ENCODE data around the gene MRPL4.

MRPL4 gene

DNA sequence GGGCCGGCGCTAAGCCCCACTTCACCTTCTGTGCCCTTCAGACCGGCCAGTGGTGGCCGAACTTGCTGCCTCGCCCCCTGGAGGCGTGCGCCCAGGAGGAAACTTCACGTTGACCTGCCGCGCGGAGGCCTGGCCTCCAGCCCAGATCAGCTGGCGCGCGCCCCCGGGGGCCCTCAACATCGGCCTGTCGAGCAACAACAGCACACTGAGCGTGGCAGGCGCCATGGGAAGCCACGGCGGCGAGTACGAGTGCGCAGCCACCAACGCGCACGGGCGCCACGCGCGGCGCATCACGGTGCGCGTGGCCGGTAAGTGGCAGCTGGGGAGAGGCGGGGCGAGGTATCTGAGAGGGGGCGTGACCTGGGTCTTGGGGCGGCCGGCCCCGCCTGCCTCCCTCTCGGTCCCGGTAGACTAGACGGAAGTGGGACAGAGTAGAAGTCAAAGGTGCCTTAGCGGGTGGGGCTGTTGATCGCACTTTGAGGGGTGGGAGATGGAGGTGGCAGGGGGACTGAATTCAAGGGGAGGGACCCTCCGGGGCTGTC is 43.4 kb downstream of the MRPL4 start:
- no peak overlapping the region for H3K4me3 ChIP-seq (ENCODE audit: low read depth, low read length)
- DNase-seq (ENCODE audit: low read depth, low spot score), result no peak
- TF ChIP-seq, protein P1, sequence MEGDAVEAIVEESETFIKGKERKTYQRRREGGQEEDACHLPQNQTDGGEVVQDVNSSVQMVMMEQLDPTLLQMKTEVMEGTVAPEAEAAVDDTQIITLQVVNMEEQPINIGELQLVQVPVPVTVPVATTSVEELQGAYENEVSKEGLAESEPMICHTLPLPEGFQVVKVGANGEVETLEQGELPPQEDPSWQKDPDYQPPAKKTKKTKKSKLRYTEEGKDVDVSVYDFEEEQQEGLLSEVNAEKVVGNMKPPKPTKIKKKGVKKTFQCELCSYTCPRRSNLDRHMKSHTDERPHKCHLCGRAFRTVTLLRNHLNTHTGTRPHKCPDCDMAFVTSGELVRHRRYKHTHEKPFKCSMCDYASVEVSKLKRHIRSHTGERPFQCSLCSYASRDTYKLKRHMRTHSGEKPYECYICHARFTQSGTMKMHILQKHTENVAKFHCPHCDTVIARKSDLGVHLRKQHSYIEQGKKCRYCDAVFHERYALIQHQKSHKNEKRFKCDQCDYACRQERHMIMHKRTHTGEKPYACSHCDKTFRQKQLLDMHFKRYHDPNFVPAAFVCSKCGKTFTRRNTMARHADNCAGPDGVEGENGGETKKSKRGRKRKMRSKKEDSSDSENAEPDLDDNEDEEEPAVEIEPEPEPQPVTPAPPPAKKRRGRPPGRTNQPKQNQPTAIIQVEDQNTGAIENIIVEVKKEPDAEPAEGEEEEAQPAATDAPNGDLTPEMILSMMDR (IDR thresholded peaks at IDR 0.05; ENCODE audit: low read depth, low read length), result peak; percentile 7

DNA sequence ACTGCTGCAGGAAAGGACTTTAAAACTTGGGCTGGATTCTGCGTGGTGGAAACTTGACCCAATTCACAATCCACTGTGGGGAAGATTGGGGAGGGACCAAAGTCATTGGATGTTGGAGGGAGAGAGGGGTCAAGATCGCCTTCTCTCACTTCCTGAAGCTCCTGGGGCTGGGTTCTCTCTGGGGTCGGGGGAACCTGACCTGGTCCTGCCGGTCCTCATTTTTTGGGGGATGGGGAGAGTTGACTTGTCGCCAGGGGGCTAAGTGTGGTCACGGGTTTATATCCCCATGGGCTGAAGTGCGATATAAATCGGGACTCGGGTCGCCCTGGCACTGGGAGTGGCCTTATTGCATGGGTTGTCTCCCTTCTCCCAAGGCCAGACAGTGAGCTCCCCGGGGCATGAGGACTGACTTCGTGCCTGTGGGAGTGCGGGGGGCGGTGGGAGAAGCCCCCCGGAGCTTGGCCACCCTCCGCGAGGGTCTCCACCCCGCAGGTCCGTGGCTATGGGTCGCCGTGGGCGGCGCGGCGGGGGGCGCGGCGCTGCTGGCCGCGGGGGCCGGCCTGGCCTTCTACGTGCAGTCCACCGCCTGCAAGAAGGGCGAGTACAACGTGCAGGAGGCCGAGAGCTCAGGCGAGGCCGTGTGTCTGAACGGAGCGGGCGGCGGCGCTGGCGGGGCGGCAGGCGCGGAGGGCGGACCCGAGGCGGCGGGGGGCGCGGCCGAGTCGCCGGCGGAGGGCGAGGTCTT is 44.0 kb downstream of the MRPL4 start:
- no peak for DNase-seq (ENCODE audit: low read depth, low spot score)
- no peak overlapping the region for H3K4me3 ChIP-seq (ENCODE audit: low read depth, low read length)
- in situ Hi-C loops (cut with HindIII; ENCODE audit: low sequenced_read_pairs), result no loop called here
- TF ChIP-seq, protein P1 (IDR thresholded peaks at IDR 0.05; ENCODE audit: low read depth, low read length), result no peak

More for the DNA sequence above, 43.4 kb downstream of the MRPL4 start:
- in situ Hi-C loops (cut with HindIII; ENCODE audit: low sequenced_read_pairs), result no loop called here

DNA sequence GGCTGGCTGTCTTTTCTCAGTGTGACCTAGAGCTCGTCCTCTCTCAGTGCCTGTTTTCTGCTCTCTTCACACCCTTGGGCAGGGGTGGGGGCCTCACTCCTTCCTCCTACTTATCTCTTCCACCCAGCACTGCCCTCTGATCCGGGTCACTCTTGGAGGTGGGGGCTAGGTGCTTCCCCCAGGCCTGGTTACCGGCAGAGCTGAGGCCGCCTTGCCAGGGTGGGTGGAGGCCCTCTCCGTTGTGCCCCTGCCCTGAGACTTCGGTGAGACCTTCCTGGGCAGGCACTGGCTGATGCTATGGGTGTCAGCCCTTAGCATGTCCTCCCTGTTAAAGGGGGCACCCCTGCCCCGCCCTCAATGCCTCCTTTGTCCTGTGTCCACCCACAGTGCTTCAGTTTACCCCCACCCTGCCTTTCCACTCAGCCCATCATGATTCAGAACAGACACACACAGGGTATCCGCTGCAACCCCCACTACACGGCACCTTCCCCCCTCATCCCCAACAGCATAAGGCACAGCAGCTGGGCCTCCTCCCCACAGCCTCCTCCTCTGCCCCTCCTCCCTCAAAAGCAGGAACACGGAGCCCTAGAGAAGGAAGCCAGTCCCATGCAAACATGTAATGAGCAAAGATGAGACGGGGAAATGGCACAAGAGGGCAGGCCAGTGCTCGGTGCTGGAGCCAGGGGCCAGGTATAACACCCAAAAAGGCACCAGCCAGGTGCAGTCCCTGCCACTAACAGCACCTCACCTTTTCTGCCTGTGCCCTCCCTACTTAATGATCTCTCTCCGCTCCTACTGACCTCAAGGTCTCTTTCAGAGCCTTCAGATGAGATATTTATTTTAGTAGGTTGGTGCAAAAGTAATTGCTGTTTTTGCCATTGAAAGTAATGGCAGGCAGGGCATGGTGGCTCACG is 47.8 kb downstream of the MRPL4 start:
- in situ Hi-C loops (cut with HindIII; ENCODE audit: low sequenced_read_pairs), result no loop called here
- TF ChIP-seq, protein P1 (IDR thresholded peaks at IDR 0.05; ENCODE audit: low read depth, low read length), result no peak
- no peak overlapping the region for H3K4me3 ChIP-seq (ENCODE audit: low read depth, low read length)
- no peak for DNase-seq (ENCODE audit: low read depth, low spot score)

DNA sequence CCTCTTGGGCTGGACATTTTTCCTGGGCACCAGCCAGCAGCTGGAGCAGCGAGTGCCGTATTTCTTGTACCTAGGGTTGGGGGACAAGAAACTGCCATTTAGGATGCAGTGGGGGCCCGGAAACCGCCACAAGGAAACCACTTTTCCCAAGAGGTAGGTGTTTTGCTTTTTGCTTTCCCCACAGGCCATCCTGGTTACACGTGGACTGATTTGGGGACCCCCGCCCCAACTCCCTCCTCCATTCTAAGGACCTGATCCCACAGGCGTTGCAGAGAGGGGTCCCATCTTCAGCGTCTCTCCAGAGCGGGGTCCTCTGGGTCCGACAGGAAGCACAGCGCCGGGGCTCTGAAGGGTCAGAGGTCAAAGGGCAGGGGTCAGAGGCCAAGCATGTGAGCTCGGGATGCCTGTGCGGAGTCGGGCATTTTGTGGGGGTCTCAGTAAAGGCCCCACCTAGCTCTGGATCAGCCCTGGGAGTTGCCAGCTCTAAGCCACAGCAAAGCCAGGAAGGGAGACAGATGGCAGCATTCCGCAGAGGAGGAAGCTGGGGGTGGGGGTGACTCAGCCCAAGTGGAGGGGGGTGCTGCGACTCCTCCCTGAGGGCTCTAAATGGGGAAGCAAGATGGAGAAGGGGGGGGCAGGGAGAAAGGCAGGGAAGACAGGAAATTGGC is 53.3 kb downstream of the MRPL4 start:
- H3K4me3 ChIP-seq (ENCODE audit: low read depth, low read length), result no peak overlapping the region
- in situ Hi-C loops (cut with HindIII; ENCODE audit: low sequenced_read_pairs), result no loop called here
- TF ChIP-seq, protein P1 (IDR thresholded peaks at IDR 0.05; ENCODE audit: low read depth, low read length), result no peak
- DNase-seq (ENCODE audit: low read depth, low spot score), result no peak

DNA sequence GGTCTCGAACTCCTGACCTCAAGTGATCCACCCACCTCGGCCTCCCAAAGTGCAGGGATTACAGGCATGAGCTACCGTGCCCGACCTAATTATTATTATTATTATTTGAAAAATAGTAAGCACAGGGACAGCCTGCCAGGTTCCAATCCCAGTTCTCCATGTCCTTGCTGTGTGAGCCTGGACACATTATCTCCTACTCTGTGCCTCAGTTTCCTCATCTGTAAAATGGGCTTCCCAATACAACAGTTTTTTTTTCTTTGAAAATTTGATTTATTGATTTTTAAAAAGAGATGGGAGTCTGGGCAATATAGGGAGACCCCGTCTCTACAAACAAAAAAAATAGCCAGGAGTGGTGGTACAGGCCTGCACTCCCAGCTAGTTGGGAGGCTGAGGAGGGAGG is 54.3 kb downstream of the MRPL4 start:
- DNase-seq (ENCODE audit: low read depth, low spot score), result no peak
- in situ Hi-C loops (cut with HindIII; ENCODE audit: low sequenced_read_pairs), result no loop called here
- no peak overlapping the region for H3K4me3 ChIP-seq (ENCODE audit: low read depth, low read length)
- TF ChIP-seq, protein P1 (IDR thresholded peaks at IDR 0.05; ENCODE audit: low read depth, low read length), result no peak

DNA sequence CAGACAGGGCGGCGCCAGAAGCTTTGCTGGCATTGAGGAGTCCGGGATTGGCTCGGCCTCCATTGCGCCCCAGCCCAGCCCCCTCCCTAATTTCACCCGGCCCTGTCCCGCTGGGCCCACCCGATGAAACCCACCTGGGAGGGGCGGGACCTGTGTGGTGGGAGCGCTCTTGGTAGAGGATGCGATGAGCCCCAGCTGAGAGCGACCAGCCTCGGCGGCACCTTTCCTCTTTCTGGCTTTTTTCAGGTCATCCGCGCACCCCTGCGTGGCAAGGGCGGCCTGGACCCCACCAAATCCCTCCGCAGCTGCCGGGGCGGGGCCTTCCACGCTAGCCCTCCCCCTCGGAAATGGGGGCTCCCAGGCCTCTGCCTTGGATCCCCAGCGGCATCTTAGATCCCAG is 57.4 kb downstream of the MRPL4 start, which contains the start of gene ZGLP1:
TSS of gene ZGLP1 (minus strand) at position 393 of the 400 bp plus-strand sequence.
- no peak within 1 kb of the TSS for H3K4me3 ChIP-seq (ENCODE audit: low read depth, low read length)
- no peak for DNase-seq (ENCODE audit: low read depth, low spot score)
- TF ChIP-seq, protein P1 (IDR thresholded peaks at IDR 0.05; ENCODE audit: low read depth, low read length), result no peak
- in situ Hi-C loops (cut with HindIII; ENCODE audit: low sequenced_read_pairs), result no loop called here
